DMS 273 treated with DMSO at 0.1 percent for 48 hours (cell line): Measurements from ENCODE around the gene FHOD3.
"Not testable (repeated sequence)": the region's sequence is repeated elsewhere in the genome, so short reads cannot be mapped to it uniquely, and the experiment has no call there.

Experiments
- DNase-seq: peaks from one replicate; lab custom pipeline; 2025; lab: John Stamatoyannopoulos, UW

The FHOD3 gene

GRCh38 chr18:36350839-36351469 lies 53.4 kb downstream of the FHOD3 start:
- no peak for DNase-seq

- no peak for DNase-seq
Measured at GRCh38 chr18:36352384-36352783, 54.9 kb downstream of the FHOD3 start.

- no peak for DNase-seq
Measured at GRCh38 chr18:36354989-36355388, 57.5 kb downstream of the FHOD3 start.

- no peak for DNase-seq
Measured at GRCh38 chr18:36355511-36355910, 58.0 kb downstream of the FHOD3 start.

GRCh38 chr18:36356741-36357140 lies 59.2 kb downstream of the FHOD3 start:
- DNase-seq, result not testable (repeated sequence)

GRCh38 chr18:36358141-36358540 lies 60.6 kb downstream of the FHOD3 start:
- no peak for DNase-seq

- DNase-seq, result no peak
Measured at GRCh38 chr18:36360256-36360909, 62.9 kb downstream of the FHOD3 start.

GRCh38 chr18:36364911-36365624 lies 67.6 kb downstream of the FHOD3 start:
- no peak for DNase-seq

GRCh38 chr18:36365836-36366775 lies 68.6 kb downstream of the FHOD3 start:
- DNase-seq, result no peak

- no peak for DNase-seq
Measured at GRCh38 chr18:36366994-36367839, 69.7 kb downstream of the FHOD3 start.

GRCh38 chr18:36368889-36369288 lies 71.4 kb downstream of the FHOD3 start:
- DNase-seq, result no peak

- no peak for DNase-seq
Measured at GRCh38 chr18:36372903-36373311, 75.4 kb downstream of the FHOD3 start.

- DNase-seq, result no peak
Measured at GRCh38 chr18:36374262-36374661, 76.7 kb downstream of the FHOD3 start.

GRCh38 chr18:36375118-36375517 lies 77.6 kb downstream of the FHOD3 start:
- no peak for DNase-seq

- no peak for DNase-seq
Measured at GRCh38 chr18:36376361-36376760, 78.8 kb downstream of the FHOD3 start.

GRCh38 chr18:36377626-36378025 lies 80.1 kb downstream of the FHOD3 start:
- peak; percentile 23 for DNase-seq

- no peak for DNase-seq
Measured at GRCh38 chr18:36378205-36378604, 80.7 kb downstream of the FHOD3 start.

- no peak for DNase-seq
Measured at GRCh38 chr18:36379435-36379984, 82.0 kb downstream of the FHOD3 start.

GRCh38 chr18:36380173-36380827 lies 82.8 kb downstream of the FHOD3 start:
- DNase-seq, result no peak

- no peak for DNase-seq
Measured at GRCh38 chr18:36381075-36381474, 83.6 kb downstream of the FHOD3 start.
